GM12865 (cell line): ENCODE results near the gene ABLIM3.
A peak's percentile ranks its signal among the peaks of the same experiment; 100 is the strongest.

Source experiments
- DNase-seq: peaks from one replicate; pipeline ENCODE4 v3.0.0; 2010; ENCODE audit warnings: low read depth
- H3K4me3 ChIP-seq: 2 replicates; pipeline ENCODE4 v1.5.1; 2011; ENCODE audit warnings: mild to moderate bottlenecking, low read depth, low read length, control low read depth
- TF ChIP-seq, protein P1 (sequence below): IDR thresholded peaks from 2 replicates; pipeline ENCODE4 v1.5.1; 2011; ENCODE audit warnings: low read length, control low read depth, low read depth, inconsistent platforms; ENCODE audit not compliant: insufficient read depth; ENCODE audit errors: missing control alignments

Gene ABLIM3

GRCh38 chr5:149141224-149141956, at the start of gene ABLIM3:
Gene ABLIM3 (plus strand): TSS chr5:149141493. CDS start chr5:149142096, 603 bp downstream.
- DNase-seq = peak; percentile 47
- peak within 1 kb of the TSS; percentile 41 for H3K4me3 ChIP-seq
- TF ChIP-seq, protein P1, sequence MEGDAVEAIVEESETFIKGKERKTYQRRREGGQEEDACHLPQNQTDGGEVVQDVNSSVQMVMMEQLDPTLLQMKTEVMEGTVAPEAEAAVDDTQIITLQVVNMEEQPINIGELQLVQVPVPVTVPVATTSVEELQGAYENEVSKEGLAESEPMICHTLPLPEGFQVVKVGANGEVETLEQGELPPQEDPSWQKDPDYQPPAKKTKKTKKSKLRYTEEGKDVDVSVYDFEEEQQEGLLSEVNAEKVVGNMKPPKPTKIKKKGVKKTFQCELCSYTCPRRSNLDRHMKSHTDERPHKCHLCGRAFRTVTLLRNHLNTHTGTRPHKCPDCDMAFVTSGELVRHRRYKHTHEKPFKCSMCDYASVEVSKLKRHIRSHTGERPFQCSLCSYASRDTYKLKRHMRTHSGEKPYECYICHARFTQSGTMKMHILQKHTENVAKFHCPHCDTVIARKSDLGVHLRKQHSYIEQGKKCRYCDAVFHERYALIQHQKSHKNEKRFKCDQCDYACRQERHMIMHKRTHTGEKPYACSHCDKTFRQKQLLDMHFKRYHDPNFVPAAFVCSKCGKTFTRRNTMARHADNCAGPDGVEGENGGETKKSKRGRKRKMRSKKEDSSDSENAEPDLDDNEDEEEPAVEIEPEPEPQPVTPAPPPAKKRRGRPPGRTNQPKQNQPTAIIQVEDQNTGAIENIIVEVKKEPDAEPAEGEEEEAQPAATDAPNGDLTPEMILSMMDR = peak; percentile 82

- TF ChIP-seq, protein P1 = no peak
- no peak for DNase-seq
- no peak overlapping the region for H3K4me3 ChIP-seq
Measured at GRCh38 chr5:149093625-149094024, 47.7 kb upstream of the ABLIM3 start.

GRCh38 chr5:149094996-149095395, 46.3 kb upstream of the ABLIM3 start:
- TF ChIP-seq, protein P1 = no peak
- no peak for DNase-seq
- H3K4me3 ChIP-seq = no peak overlapping the region

GRCh38 chr5:149099920-149100319, 41.4 kb upstream of the ABLIM3 start:
- TF ChIP-seq, protein P1 = no peak
- no peak for DNase-seq
- no peak overlapping the region for H3K4me3 ChIP-seq

DNA sequence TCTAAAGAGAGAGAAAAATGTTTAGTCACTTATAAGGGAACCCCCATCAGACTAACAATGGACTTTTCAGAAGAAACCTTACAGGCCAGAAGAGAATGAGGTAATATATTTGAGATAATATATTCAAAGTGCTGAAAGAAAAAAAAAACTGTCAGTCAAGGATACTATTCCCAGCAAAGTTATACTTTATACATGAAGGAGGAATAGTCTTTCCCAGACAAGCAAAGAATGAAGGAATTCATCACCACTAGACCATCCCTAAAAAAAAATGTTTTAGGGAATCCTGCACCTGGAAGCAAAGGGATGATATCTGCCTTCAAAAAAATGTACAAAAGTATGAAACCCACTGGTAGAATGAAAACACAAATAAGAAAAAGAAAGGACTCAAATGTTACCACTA, 41.0 kb upstream of the ABLIM3 start:
- no peak overlapping the region for H3K4me3 ChIP-seq
- TF ChIP-seq, protein P1 = no peak
- no peak for DNase-seq

- no peak for DNase-seq
- no peak overlapping the region for H3K4me3 ChIP-seq
- TF ChIP-seq, protein P1 = no peak
Measured at GRCh38 chr5:149108651-149109280, 32.5 kb upstream of the ABLIM3 start.
